ENCODE data around the gene TCAP.

DNA sequence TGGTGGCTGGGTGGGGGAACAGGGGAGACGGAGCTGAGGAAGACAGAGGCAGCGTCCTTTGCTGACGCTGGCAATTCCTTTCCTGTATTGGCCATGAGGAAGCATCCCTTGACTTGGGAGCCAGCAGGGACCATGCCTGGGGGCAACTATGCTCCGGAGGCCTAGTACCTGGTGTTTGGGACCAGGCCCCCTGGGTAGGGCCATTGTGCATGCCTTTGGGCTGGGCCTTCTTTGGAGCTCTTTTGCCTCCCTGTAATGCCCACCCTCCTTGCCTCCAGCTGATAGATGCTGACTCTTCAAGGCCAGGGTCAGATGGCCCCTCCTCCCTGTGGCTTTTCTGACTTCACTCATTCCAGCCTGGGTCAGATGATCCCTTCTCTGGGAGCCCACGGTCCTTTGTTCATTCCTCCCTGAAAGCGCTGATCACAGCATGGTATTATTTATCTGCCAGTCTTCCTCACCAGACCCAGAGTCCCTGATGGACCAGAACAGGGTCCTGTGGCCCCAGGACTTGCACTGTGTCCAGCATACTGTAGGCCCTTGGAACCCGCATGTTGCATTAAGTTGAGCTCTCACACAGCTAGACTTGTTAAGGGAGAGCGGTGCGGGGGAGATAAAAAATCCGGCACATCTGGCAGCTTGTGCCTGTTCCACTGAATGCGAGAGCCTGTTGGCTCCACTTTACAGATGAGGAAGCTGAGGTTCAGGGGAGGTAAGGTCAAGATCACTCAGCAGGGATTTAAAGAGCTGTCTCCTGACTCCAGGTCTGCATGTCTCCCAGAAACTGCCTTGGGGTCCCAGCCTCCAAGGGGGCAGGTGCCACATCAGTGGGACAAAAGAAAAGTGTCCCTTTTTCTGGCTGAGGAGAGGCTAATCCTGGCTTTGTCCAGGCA is 25.3 kb upstream of the TCAP start:
- TF ChIP-seq CTCF (IDR thresholded peaks at IDR 0.05; ENCODE audit: insufficient read depth, low read depth, low read length), result no peak
- no peak for TF ChIP-seq EZH2 (IDR thresholded peaks at IDR 0.05; ENCODE audit: insufficient read depth, low read length)

Data from astrocyte (in vitro differentiated cells and primary cell).